Endodermal cell (in vitro differentiated cells): ENCODE data around the gene MUSK. TPM values are rescaled to one million over a fixed set of nuclear protein-coding genes. Genes with fewer than 3 reads are reported as not detected.

Source experiments
- DNase-seq: peaks from one replicate; pipeline ENCODE4 v3.0.0-alpha.2; 2017
- H3K27ac ChIP-seq: 2 replicates; pipeline ENCODE4 v1.5.1; 2013; ENCODE audit warnings: mild to moderate bottlenecking, low read depth, low read length, moderate library complexity
- H3K27me3 ChIP-seq: 2 replicates; pipeline ENCODE4 v1.6.1; 2013; ENCODE audit warnings: mild to moderate bottlenecking, low read length, moderate library complexity; ENCODE audit not compliant: insufficient read depth, control insufficient read depth, poor library complexity, severe bottlenecking
- H3K36me3 ChIP-seq: 2 replicates; pipeline ENCODE4 v1.7.0; 2013; ENCODE audit warnings: mild to moderate bottlenecking, low read length, moderate library complexity; ENCODE audit not compliant: control insufficient read depth, insufficient read depth
- H3K4me1 ChIP-seq: one replicate; pipeline ENCODE4 v1.7.0; 2013; ENCODE audit warnings: low read length; ENCODE audit not compliant: control insufficient read depth, insufficient read depth
- H3K4me3 ChIP-seq: 2 replicates; pipeline ENCODE4 v1.5.1; 2013; ENCODE audit warnings: mild to moderate bottlenecking, low read length, moderate library complexity
- H3K9ac ChIP-seq: 2 replicates; pipeline ENCODE4 v1.6.1; 2013; ENCODE audit warnings: mild to moderate bottlenecking, low read length, moderate library complexity; ENCODE audit not compliant: poor library complexity, severe bottlenecking; ENCODE audit errors: extremely low read depth
- H3K9me3 ChIP-seq: 2 replicates; pipeline ENCODE4 v1.6.1; 2013; ENCODE audit warnings: mild to moderate bottlenecking, low read length, moderate library complexity; ENCODE audit not compliant: control insufficient read depth
- H3K27ac Mint-ChIP-seq: 2 replicates; pipeline ENCODE4 v1.8.0; 2020; ENCODE audit warnings: mixed read lengths
- H3K27me3 Mint-ChIP-seq: 2 replicates; pipeline ENCODE4 v1.8.0; 2021; ENCODE audit warnings: mild to moderate bottlenecking, mixed read lengths; ENCODE audit not compliant: insufficient read depth
- H3K36me3 Mint-ChIP-seq: 2 replicates; pipeline ENCODE4 v1.8.0; 2020; ENCODE audit warnings: low read depth, mixed read lengths
- H3K4me1 Mint-ChIP-seq: 2 replicates; pipeline ENCODE4 v1.8.0; 2020; ENCODE audit warnings: mixed read lengths
- H3K4me3 Mint-ChIP-seq: 2 replicates; pipeline ENCODE4 v1.8.0; 2020; ENCODE audit warnings: mild to moderate bottlenecking, moderate library complexity, mixed read lengths
- H3K9me3 Mint-ChIP-seq: 2 replicates; pipeline ENCODE4 v1.8.0; 2020; ENCODE audit warnings: mild to moderate bottlenecking, mixed read lengths
- CTCF ChIP-seq: fragments of 200-600 bp; sonication (generic); conservative IDR thresholded peaks from 2 replicates; pipeline ENCODE4 v1.5.0; 2021; ENCODE audit warnings: antibody characterized with exemption, mild to moderate bottlenecking
- WGBS, 2 experiments: methylation state at CpG; one replicate each; pipeline versions ENCODE4 v1.1.5 to v1.1.7; 2013; ENCODE audit warnings: missing lambda C conversion rate in 2 of 2, mixed read lengths in 1 of 2; ENCODE audit not compliant: insufficient coverage in 1 of 2, insufficient read length in 1 of 2; 5-methylcytosine and 5-hydroxymethylcytosine counted together
- total RNA-seq, 2 donors: library from RNA; stranded (reverse); fragmentation: NEBNext Ultra II Directional in 1 of 2; extraction: Animal tissue kit (Norgen Biotek cat#: 25700) in 1 of 2; gene quantifications; 2 replicates in 1 of 2; 3 replicates in 1 of 2; pipeline ENCODE4 v1.2.1, GENCODE V29; 2021

The MUSK gene
- total RNA-seq, 2 donors from 2014 or later, result not detected

DNA sequence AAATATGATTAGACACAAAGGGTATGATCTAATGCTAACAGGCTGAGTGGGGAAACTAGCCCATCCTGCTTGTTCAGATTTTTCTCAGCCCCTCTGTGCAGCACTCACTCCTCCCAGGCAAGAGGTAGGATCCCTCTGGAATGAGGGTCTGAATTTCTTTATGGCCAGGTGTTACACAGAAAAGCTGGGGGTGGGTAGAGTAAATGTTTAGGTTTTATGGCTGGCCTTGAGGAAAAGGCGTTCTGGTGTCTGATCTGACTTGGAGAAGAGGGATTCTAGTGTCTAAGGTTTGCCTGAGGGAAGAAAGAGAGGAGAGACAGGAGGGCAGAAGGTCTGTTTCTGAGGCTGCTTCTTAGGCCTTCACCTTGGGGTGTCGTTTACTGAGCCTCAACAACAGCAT, 97.3 kb downstream of the MUSK start:
- no peaks in the 10 kb centered on the region for H3K4me1 ChIP-seq
- no peaks in the 10 kb centered on the region for H3K36me3 Mint-ChIP-seq
- H3K27ac ChIP-seq, result no peak overlapping the region
- no peaks in the 10 kb centered on the region for H3K9me3 ChIP-seq
- no peaks in the 10 kb centered on the region for H3K27me3 ChIP-seq
- no peaks in the 10 kb centered on the region for H3K27me3 Mint-ChIP-seq
- TF ChIP-seq CTCF, result no peak
- H3K4me3 Mint-ChIP-seq, result no peak overlapping the region
- H3K9me3 Mint-ChIP-seq, result no peaks in the 10 kb centered on the region
- no peak overlapping the region for H3K9ac ChIP-seq
- DNase-seq, result no peak
- H3K27ac Mint-ChIP-seq, result peak overlapping the region; percentile 2
- peaks cover 4% of the 10 kb centered on the region for H3K4me1 Mint-ChIP-seq
- no peak overlapping the region for H3K4me3 ChIP-seq
- H3K36me3 ChIP-seq, result no peaks in the 10 kb centered on the region
- WGBS, 2 experiments, result 92 to 100% methylated on average over 2 of the region's 2 CpGs

DNA sequence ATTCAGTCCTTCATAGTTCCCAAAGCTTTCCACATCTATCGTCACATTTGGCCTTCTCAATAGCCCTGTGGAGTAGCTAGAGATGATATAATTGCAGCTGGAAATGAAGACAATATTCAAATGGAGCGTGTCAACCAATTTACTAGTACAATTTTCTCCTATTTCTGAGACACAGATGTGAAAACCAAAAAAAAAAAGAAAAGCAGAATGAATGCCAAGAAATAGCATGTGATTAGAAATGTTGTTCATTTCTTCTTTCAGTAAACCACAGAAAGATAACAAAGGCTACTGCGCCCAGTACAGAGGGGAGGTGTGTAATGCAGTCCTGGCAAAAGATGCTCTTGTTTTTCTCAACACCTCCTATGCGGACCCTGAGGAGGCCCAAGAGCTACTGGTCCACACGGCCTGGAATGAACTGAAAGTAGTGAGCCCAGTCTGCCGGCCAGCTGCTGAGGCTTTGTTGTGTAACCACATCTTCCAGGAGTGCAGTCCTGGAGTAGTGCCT, 99.0 kb downstream of the MUSK start:
- H3K36me3 ChIP-seq, result no peaks in the 10 kb centered on the region
- H3K9me3 Mint-ChIP-seq, result no peaks in the 10 kb centered on the region
- no peaks in the 10 kb centered on the region for H3K4me1 ChIP-seq
- no peak overlapping the region for H3K27ac ChIP-seq
- no peak for DNase-seq
- no peak overlapping the region for H3K4me3 ChIP-seq
- H3K36me3 Mint-ChIP-seq, result no peaks in the 10 kb centered on the region
- H3K27me3 Mint-ChIP-seq, result no peaks in the 10 kb centered on the region
- H3K4me3 Mint-ChIP-seq, result no peak overlapping the region
- WGBS, 2 experiments, result 86 to 100% methylated on average over 1 to 6 of the region's 6 CpGs
- no peak overlapping the region for H3K27ac Mint-ChIP-seq
- H3K9me3 ChIP-seq, result no peaks in the 10 kb centered on the region
- no peak for TF ChIP-seq CTCF
- H3K4me1 Mint-ChIP-seq, result no peaks in the 10 kb centered on the region
- H3K27me3 ChIP-seq, result no peaks in the 10 kb centered on the region
- H3K9ac ChIP-seq, result no peak overlapping the region

DNA sequence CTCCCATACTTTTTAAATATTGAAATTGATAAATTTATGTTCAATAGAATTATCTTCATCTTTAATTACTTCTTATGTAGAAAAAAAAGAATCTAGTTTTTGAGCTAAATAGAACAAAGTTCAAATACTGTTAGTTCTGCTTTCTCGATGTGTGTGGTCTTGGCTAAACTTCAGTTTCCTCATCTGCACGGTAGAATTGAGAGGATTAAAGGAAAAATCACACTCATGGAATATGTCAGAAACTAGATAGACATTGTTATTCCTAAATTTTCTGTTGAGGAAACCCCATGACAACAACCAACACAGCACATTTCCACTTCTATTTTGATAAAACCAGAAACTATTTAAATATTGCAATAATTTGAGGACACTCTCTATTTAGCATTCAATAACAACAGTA, 100.3 kb downstream of the MUSK start:
- Mint-ChIP-seq H3K9me3 (no peaks in the 10 kb centered on the region), H3K4me1 (no peaks in the 10 kb centered on the region), H3K4me3 (no peak overlapping the region), H3K36me3 (no peaks in the 10 kb centered on the region), H3K27ac (no peak overlapping the region), H3K27me3 (no peaks in the 10 kb centered on the region)
- Histone ChIP-seq H3K4me3 (no peak overlapping the region), H3K27ac (no peak overlapping the region), H3K36me3 (no peaks in the 10 kb centered on the region), H3K4me1 (no peaks in the 10 kb centered on the region), H3K9me3 (no peaks in the 10 kb centered on the region), H3K27me3 (no peaks in the 10 kb centered on the region), H3K9ac (no peak overlapping the region)
- WGBS, 2 experiments, result 96 to 100% methylated on average over 1 to 2 of the region's 2 CpGs
- no peak for DNase-seq
- no peak for TF ChIP-seq CTCF
